Measurements from ENCODE around the gene C14orf93. TPM values are rescaled to one million over a fixed set of nuclear protein-coding genes. Genes with fewer than 3 reads are reported as not detected.
A peak's percentile ranks its signal among the peaks of the same experiment; 100 is the strongest.

Gene C14orf93
- polyA plus RNA-seq, 3 donors: 2.5 to 17.6 (median 3.7) TPM

DNA sequence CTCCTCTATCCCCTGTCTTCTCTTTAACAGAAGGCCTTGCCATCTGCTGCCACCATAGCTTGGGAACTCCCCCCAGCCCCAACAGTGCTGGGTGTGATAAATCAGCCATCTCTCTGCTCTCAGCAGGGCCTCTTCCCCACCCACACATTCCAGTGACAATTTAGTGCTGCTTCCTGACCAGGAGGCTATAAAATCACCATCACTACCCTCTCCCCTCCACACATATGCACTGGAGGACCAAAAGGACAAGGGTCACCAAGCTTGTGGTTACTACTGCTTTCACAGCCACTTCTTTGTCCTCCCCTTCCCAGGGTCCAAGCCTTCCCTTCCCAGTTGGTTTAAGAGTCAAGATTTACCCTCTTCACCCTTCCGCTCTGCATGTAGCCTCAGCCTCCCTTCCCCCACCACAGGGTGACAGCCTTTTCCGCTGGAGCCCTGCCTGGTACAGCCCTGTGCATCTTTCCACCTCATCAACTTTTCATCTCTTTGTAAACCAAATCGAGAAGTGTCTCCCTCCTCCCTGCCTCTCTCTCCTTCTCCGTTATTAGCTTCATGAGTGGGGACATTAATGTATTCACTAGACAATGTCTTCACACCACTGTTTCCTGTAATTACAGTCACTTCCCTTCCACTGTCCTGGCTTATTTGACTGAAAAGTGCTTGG is 15.3 kb upstream of the C14orf93 start:
- WGBS (ENCODE audit: insufficient coverage): 93% methylated on average over 3 of the region's 4 CpGs
- Histone ChIP-seq H3K36me3 (replicated peaks in 1 of 2; ENCODE audit: control insufficient read depth in 1 of 2, insufficient read depth in 2 of 2, low read length in 2 of 2) (peaks cover 19 to 34% of the 10 kb centered on the region in 2 donors), H3K27ac (ENCODE audit: low read depth in 1 of 2, low read length in 2 of 2) (no peak overlapping the region), H3K9ac (ENCODE audit: insufficient read depth, low read length, poor library complexity, severe bottlenecking) (no peak overlapping the region), H3K4me1 (ENCODE audit: control insufficient read depth in 1 of 2, insufficient read depth in 2 of 2, low read length in 2 of 2) (peaks cover 6 to 7% of the 10 kb centered on the region in 2 donors), H2AFZ (ENCODE audit: insufficient read depth, low read depth, low read length, poor library complexity, severe bottlenecking) (no peak overlapping the region), H4K20me1 (ENCODE audit: insufficient read depth, low read length) (no peaks in the 10 kb centered on the region), H3K79me2 (ENCODE audit: insufficient read depth, low read length) (peaks cover 4% of the 10 kb centered on the region), H3K4me2 (replicated peaks; ENCODE audit: extremely low read depth, low read length, poor library complexity, severe bottlenecking) (no peak overlapping the region), H3K27me3 (ENCODE audit: control insufficient read depth in 2 of 2, insufficient read depth in 2 of 2, low read length in 2 of 2) (no peaks in the 10 kb centered on the region), H3K9me3 (replicated peaks in 1 of 2; ENCODE audit: control insufficient read depth in 1 of 2, insufficient read depth in 1 of 2, low read length in 2 of 2) (no peaks in the 10 kb centered on the region), H3K4me3 (replicated peaks in 1 of 3; ENCODE audit: low read depth in 2 of 3, low read length in 3 of 3) (no peak overlapping the region)
- peak overlapping the region in 3 of 7 donors; percentile 0 to 33 (median 9) for H3K27ac Mint-ChIP-seq
- DNase-seq: no peak
- H3K4me1 Mint-ChIP-seq: peaks cover 16% of the 10 kb centered on the region
- no peak overlapping the region for H3K4me3 Mint-ChIP-seq
- no peaks in the 10 kb centered on the region for H3K27me3 Mint-ChIP-seq (ENCODE audit: low read depth in 3 of 3)
- TF ChIP-seq, protein P1, sequence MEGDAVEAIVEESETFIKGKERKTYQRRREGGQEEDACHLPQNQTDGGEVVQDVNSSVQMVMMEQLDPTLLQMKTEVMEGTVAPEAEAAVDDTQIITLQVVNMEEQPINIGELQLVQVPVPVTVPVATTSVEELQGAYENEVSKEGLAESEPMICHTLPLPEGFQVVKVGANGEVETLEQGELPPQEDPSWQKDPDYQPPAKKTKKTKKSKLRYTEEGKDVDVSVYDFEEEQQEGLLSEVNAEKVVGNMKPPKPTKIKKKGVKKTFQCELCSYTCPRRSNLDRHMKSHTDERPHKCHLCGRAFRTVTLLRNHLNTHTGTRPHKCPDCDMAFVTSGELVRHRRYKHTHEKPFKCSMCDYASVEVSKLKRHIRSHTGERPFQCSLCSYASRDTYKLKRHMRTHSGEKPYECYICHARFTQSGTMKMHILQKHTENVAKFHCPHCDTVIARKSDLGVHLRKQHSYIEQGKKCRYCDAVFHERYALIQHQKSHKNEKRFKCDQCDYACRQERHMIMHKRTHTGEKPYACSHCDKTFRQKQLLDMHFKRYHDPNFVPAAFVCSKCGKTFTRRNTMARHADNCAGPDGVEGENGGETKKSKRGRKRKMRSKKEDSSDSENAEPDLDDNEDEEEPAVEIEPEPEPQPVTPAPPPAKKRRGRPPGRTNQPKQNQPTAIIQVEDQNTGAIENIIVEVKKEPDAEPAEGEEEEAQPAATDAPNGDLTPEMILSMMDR (IDR thresholded peaks at IDR 0.05): no peak
- peaks cover 40 to 62% of the 10 kb centered on the region in 2 donors for H3K36me3 Mint-ChIP-seq
- intact Hi-C loops (cut with micrococcal nuclease): no loop called here
- H3K9me3 Mint-ChIP-seq: no peaks in the 10 kb centered on the region

- Histone ChIP-seq H3K36me3 (replicated peaks in 1 of 2; ENCODE audit: control insufficient read depth in 1 of 2, insufficient read depth in 2 of 2, low read length in 2 of 2) (peaks cover 19 to 34% of the 10 kb centered on the region in 2 donors), H4K20me1 (ENCODE audit: insufficient read depth, low read length) (no peaks in the 10 kb centered on the region), H3K27ac (ENCODE audit: low read depth in 1 of 2, low read length in 2 of 2) (no peak overlapping the region), H3K4me3 (replicated peaks in 1 of 3; ENCODE audit: low read depth in 2 of 3, low read length in 3 of 3) (no peak overlapping the region), H3K4me2 (replicated peaks; ENCODE audit: extremely low read depth, low read length, poor library complexity, severe bottlenecking) (no peak overlapping the region), H3K4me1 (ENCODE audit: control insufficient read depth in 1 of 2, insufficient read depth in 2 of 2, low read length in 2 of 2) (peaks cover 6 to 7% of the 10 kb centered on the region in 2 donors), H3K9ac (ENCODE audit: insufficient read depth, low read length, poor library complexity, severe bottlenecking) (no peak overlapping the region), H3K79me2 (ENCODE audit: insufficient read depth, low read length) (peaks cover 4% of the 10 kb centered on the region), H2AFZ (ENCODE audit: insufficient read depth, low read depth, low read length, poor library complexity, severe bottlenecking) (no peak overlapping the region), H3K27me3 (ENCODE audit: control insufficient read depth in 2 of 2, insufficient read depth in 2 of 2, low read length in 2 of 2) (no peaks in the 10 kb centered on the region), H3K9me3 (replicated peaks in 1 of 2; ENCODE audit: control insufficient read depth in 1 of 2, insufficient read depth in 1 of 2, low read length in 2 of 2) (no peaks in the 10 kb centered on the region)
- TF ChIP-seq, protein P1 (IDR thresholded peaks at IDR 0.05): no peak
- intact Hi-C loops (cut with micrococcal nuclease): no loop called here
- Mint-ChIP-seq H3K27me3 (ENCODE audit: low read depth in 3 of 3) (no peaks in the 10 kb centered on the region), H3K27ac (no peak overlapping the region), H3K9me3 (no peaks in the 10 kb centered on the region), H3K36me3 (peaks cover 40 to 61% of the 10 kb centered on the region in 2 donors), H3K4me3 (no peak overlapping the region), H3K4me1 (peaks cover 16% of the 10 kb centered on the region)
- 93% methylated on average over 3 of the region's 7 CpGs for whole genome bisulfite sequencing (ENCODE audit: insufficient coverage)
- DNase-seq: no peak
These were observed 14.7 kb upstream of the C14orf93 start for GRCh38 chr14:23024612-23025075.
